Cortex of kidney (tissue), 1 donor: ENCODE results near the gene PCSK2.

Experiments used
- DNase-seq: peaks from one replicate; lab custom pipeline; 2025; lab: John Stamatoyannopoulos, UW

Gene PCSK2

GRCh38 chr20:17395729-17396128 lies 168.9 kb downstream of the PCSK2 start:
- no peak for DNase-seq

DNA sequence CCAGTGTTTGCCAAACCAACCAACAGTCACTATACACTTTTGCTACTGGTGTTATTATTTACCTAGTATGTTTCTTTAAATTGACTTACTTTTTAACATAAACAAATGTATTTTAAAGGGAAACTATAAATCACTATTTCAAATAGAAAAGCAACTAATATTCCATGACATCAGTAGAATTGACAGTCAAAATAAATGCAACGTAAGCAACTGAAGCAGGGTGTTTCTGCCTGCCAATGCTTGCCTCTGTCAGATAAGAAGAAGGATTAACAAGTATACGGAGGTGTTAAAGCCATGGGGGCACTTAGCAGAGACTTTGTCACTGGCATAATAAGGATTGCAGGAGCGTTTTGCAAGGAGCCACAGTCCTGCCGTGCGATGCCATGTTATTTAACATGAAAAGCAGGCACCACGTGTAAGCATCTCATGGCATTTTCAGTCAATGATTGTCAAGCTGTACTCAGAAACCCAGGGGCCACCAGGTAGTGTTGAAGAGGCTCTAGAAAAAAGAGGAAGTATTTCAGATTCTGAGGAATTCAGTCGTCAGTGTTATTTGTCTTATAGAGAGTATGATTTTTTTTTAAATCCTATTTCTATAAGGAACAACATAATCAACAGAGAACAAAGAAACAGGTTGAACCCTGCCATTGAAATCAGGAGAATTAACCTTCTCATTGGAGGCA lies 172.6 kb downstream of the PCSK2 start:
- no peak for DNase-seq

DNA sequence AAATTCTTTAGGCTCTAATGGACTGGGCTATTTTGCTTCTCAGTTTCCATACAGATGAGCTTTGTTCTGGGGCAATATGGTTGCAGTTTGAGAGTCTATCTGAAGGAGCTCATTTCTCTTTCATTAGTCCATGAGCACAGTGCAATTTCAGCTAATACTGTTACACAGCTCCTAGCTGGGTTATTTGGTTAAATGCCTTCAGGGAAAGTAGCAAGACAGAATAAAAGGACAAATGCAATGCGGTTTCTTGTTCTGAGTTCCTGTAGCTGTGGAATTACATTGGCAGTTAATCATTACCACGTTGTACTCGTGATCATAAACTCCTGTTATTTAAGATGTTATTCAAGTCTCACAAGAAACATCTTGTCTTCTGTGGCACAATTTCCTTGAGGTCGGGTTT lies 176.6 kb downstream of the PCSK2 start:
- DNase-seq, result no peak

- no peak for DNase-seq
Observed at GRCh38 chr20:17406051-17406590, 179.3 kb downstream of the PCSK2 start.

- DNase-seq, result no peak
Observed at GRCh38 chr20:17407550-17407949, 180.7 kb downstream of the PCSK2 start.

- DNase-seq, result no peak
Observed at GRCh38 chr20:17417225-17417624, 190.4 kb downstream of the PCSK2 start.

DNA sequence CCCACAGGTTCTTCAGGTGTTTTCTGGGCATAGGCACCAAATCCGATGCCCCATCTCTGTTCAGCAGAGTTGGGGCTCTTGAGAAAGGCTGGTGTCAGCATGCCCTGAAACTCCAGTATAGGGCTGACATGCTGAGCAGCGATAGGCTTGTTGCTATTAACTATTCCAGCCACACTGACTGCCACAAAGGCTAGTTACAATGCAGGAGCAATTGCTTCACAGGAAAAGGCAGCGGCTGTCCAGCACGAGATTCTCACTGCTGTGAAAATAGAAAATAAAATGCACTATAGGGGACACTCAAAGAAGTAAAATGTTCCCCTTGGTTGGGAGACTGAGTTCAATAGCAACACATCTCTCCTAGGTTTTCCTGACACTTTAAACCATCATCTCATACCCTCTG lies 191.9 kb downstream of the PCSK2 start:
- no peak for DNase-seq

GRCh38 chr20:17419479-17420041 lies 192.7 kb downstream of the PCSK2 start:
- DNase-seq, result no peak

- no peak for DNase-seq
Observed at GRCh38 chr20:17421493-17421892, 194.7 kb downstream of the PCSK2 start.

- DNase-seq, result no peak
Observed at GRCh38 chr20:17423782-17424181, 196.9 kb downstream of the PCSK2 start.

GRCh38 chr20:17427638-17428037 lies 200.8 kb downstream of the PCSK2 start:
- no peak for DNase-seq

DNA sequence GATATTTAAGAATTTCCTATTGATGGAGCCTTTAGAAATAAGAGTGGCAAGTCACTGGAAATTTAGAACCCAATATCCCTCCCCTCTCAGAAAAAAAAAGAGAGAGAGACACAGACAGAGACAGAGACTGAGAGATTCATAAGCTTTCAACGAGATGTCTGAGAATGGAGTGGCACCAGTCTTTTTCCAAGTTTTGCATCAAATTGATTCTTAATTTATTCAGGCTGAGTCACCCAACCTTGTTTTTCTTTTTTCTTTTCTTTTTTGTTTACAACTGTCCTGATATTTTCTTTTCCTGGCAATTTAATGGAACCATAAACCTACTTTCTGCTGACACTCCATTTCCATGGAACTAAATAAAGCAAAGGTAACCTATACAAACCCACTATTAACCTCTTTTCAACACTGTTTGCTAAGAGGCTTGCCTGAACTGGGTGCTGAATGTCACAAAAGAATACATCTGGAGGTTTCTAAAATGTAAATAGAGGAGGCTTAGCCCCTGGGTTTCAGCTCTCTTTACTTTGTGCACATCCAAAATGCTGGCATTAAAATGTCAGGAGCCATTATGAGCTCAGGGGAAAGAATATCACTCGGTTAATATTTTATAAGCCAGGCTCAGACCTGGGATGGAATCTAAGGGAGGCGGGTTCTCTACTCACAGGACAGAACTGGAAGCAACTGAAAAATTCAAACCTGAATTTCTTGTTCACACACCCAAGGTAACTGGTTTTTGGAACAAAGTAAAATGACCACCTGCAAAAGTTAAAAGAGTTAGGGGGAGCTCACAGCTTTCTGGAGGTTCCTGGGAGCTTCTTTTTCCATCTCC lies 203.5 kb downstream of the PCSK2 start:
- no peak for DNase-seq

DNA sequence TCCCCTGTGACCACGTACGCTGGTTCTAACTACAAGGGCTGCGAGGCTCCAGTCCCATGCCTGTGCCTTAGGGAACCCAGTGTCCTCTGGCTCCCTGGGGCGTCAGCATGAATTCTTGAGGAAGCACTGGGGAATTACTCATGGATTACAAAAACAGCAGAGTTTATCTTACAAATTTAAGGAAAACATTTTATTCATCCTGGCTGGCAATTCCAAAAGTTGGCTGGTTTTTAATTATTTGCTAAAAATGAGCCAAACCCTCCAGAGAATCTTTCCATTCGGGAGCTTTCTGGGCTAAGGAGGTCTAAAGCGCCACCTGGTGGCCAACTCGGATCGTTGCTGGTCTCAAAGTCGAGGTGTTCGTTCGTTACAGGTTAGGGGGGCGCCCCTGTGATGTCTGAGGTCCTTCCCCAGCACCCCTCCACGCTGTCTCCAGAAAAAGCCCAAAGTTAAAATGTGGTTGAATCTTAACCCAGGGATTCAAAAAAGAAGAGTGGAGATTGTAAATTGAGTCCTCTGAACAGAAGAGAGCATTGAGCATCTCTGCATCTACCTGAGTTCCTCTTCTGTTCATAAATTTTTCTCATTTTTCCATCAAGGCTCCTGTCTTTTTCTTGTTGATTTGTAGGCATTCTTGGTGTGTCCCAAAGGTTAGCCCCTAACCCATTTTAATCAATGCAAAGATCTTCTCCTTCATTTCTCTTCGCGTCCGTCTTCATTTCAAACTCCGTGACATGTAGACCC lies 205.0 kb downstream of the PCSK2 start:
- no peak for DNase-seq

- no peak for DNase-seq
Observed at GRCh38 chr20:17436664-17437063, 209.8 kb downstream of the PCSK2 start.

DNA sequence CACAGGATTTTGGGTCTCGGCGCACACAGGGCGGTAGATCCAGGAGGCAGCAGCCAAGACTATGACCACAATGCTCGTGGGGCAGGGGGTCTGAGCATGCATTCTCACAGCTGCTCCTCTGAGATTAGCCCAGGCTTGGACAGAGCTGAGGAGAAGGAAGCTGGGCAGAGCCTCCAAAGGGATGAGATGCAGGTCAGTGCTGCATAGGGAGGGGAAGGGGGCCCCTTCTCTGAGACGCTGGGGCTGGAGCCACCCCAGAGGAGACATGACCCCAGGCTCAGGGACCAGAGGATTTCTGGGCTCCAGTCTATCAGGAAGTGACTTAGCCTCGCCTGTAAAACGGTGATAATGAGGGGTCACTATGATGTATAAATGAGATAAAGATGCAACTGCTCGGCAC lies 210.4 kb downstream of the PCSK2 start:
- DNase-seq, result no peak

DNA sequence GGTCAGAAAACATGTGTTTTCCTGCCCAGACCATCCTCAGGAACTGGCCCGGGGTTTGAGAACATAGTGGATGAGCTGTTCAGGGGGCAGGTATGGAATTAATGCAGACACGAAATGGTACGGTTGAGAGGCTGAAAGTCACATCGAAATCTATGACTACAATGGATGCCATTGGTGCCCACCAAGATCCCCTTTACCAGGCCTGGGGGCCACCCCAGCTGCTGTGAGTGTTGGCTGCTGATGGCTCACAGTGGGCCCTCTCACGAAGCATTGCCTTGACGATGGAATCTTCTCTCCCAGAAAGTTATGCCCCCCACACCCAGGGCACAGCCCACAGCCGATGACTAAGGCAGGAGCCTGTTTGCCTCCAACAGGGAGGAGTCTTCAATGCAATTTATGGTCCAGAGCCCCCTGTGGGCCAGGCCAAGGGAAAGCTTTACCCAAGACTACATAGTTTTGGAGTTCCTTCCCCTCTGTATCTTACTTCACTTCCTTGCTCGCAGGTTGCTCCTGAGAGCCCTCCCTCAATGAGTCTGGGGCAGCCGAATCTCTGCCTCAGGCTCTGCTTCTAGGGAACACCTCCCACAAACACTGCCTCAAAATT lies 211.7 kb downstream of the PCSK2 start:
- no peak for DNase-seq

DNA sequence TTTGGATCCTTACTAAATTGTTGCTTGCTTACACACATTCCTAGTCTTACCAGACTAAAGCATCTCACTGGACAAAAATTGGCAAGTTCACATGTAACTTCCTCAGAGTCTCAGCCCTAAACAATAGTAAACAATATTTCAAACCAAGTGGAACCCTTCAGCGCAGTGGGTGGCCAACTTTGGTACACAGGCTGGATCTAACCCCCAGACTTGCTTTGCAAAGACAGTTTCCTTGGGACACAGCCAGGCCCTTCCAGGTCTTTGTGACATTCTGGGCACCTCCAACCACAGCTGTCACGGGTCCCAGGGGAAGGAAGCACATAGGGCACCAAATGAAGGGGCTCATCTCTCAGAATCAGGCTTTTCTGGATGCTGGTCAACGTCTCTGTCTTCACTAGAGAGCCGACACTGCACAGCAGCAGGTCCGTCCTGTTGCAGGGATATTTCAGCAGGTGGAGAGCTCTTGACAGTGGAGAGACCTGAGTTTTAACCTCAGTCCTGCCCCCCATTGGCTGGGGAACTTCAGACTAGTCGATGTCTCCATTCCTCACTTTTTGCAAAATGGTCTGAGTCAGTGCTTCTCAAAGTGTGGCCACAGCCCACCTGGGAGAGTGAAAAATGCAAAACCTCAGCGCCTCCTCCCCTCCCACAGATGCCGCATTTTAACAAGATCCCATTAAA lies 212.9 kb downstream of the PCSK2 start:
- DNase-seq, result no peak

DNA sequence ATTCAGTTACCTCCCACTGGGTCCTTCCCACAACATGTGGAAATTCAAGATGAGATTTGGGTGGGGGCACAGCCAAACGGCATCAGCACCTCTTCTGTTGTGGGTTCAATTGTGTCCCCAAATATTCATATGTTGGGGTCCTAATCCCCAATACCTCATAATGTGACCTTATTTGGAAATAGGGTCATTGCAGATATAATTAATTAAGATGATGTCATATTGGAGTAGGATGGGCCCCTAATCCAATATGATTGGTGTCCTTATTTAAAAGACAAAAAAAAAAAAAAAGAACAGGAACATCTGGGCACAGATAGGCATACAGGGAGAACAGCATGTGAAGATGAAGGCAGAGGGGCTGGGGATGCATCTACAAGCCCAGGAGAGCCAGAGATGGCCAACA lies 214.9 kb downstream of the PCSK2 start:
- DNase-seq, result no peak

DNA sequence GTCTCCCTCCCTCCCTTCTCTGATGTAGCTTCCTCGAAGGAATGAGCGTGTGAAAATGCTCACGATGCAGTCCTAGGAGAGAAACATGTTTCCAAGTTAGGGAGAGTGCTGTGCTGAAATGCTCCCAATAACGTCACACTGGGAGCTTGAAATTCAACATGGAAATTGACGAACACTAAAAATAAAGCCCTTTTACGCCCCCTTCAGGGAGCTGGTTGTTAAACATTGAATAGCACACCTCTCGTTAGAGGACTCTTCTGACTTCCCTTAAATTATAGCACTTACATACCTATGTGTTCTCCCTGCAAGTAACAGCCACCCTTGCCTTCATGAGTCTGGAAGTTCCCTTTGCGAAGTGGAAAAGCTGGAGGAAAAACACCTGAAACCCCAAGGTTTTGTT lies 215.7 kb downstream of the PCSK2 start:
- DNase-seq, result no peak

- no peak for DNase-seq
Observed at GRCh38 chr20:17443131-17443858, 216.5 kb downstream of the PCSK2 start.

DNA sequence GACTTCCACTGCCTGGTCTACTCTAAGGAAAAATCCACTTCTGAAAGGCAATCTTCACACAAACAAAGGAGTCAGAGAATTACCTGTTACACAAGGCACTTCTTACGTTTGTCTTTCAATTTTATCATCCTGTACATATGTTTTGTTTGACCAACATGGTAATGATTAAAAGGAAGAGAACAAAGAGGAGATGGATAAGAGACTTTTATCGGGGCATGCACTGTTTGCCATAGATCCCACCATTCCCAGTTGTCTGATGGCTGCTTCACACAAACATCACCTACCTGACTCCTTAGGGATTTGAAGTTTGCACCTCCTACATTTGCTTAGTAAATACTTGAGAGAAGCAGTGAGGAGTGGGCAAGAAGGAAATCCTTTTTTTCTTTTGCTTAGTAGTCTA lies 217.3 kb downstream of the PCSK2 start:
- DNase-seq, result no peak
